ENCODE data around the gene SOD2. TPM values are rescaled to one million over a fixed set of nuclear protein-coding genes. Genes with fewer than 3 reads are reported as not detected.

The SOD2 gene
- total RNA-seq, 1 donor from 2014 or later: 3,674 TPM

Other genes starting within 250 kb of the SOD2 start
- 135 and 146 TPM in 2 replicates for gene WTAP, start 34.3 kb upstream of the SOD2 start, total RNA-seq
- 17.4 and 140 TPM in 2 replicates for gene ACAT2, start 68.8 kb upstream of the SOD2 start, total RNA-seq
- 309 and 384 TPM in 2 replicates for gene TCP1, start 96.4 kb upstream of the SOD2 start, total RNA-seq
- 64.8 and 127 TPM in 2 replicates for gene MRPL18, start 97.2 kb upstream of the SOD2 start, total RNA-seq
- gene PNLDC1, start 107.0 kb upstream of the SOD2 start, total RNA-seq: not detected in 2 replicates
- not detected in 2 replicates for gene MAS1, start 197.7 kb upstream of the SOD2 start, total RNA-seq

Data from renal cortical epithelial cell (primary cell).